Astrocyte (in vitro differentiated cells and primary cell): ENCODE results near the gene LASP1. TPM values are rescaled to one million over a fixed set of nuclear protein-coding genes. Genes with fewer than 3 reads are reported as not detected.
A peak's percentile ranks its signal among the peaks of the same experiment; 100 is the strongest.

Source experiments
- DNase-seq: peaks from one replicate; pipeline ENCODE4 v3.0.0-alpha.2; 2010; ENCODE audit warnings: low read depth
- FAIRE-seq: peaks from 2 replicates; lab custom pipeline; 2011; peaks lifted over from hg19 to GRCh38; lab: Jason Lieb, UNC
- H2AFZ ChIP-seq: 2 replicates; pipeline ENCODE4 v1.6.0; 2012; ENCODE audit warnings: low read depth, low read length, inconsistent platforms
- H3K27ac ChIP-seq: 2 replicates; pipeline ENCODE4 v1.5.1; 2011; ENCODE audit warnings: low read depth, low read length, inconsistent platforms
- H3K27me3 ChIP-seq: 2 replicates; pipeline ENCODE4 v1.6.0; 2011; ENCODE audit warnings: low read length, inconsistent platforms; ENCODE audit not compliant: insufficient read depth
- H3K36me3 ChIP-seq: 2 replicates; pipeline ENCODE4 v1.5.1; 2011; ENCODE audit warnings: low read length, inconsistent platforms; ENCODE audit not compliant: insufficient read depth
- H3K4me1 ChIP-seq: 2 replicates; pipeline ENCODE4 v1.5.1; 2011; ENCODE audit warnings: low read length, inconsistent platforms; ENCODE audit not compliant: insufficient read depth
- H3K4me2 ChIP-seq: 2 replicates; pipeline ENCODE4 v1.6.0; 2012; ENCODE audit warnings: low read length, inconsistent platforms
- H3K4me3 ChIP-seq: 2 replicates; pipeline ENCODE4 v1.5.1; 2011; ENCODE audit warnings: low read depth, mild to moderate bottlenecking, low read length, inconsistent platforms; ENCODE audit not compliant: insufficient read depth
- H3K79me2 ChIP-seq: 2 replicates; pipeline ENCODE4 v1.6.0; 2012; ENCODE audit warnings: mild to moderate bottlenecking, low read length, inconsistent platforms; ENCODE audit not compliant: insufficient read depth
- H3K9ac ChIP-seq: 2 replicates; pipeline ENCODE4 v1.6.0; 2012; ENCODE audit warnings: mild to moderate bottlenecking, low read length, inconsistent platforms
- H3K9me3 ChIP-seq: 2 replicates; pipeline ENCODE4 v1.5.1; 2012; ENCODE audit warnings: low read depth, mild to moderate bottlenecking, low read length, inconsistent platforms; ENCODE audit not compliant: insufficient read depth
- H4K20me1 ChIP-seq: 2 replicates; pipeline ENCODE4 v1.6.0; 2012; ENCODE audit warnings: low read length, inconsistent platforms; ENCODE audit not compliant: insufficient read depth
- H3K27ac Mint-ChIP-seq: one replicate; pipeline ENCODE4 v1.8.0; 2021; ENCODE audit warnings: mild to moderate bottlenecking, mixed read lengths; ENCODE audit not compliant: unreplicated experiment
- H3K27me3 Mint-ChIP-seq: one replicate; pipeline ENCODE4 v1.8.0; 2021; ENCODE audit warnings: low read depth, mixed read lengths; ENCODE audit not compliant: unreplicated experiment
- H3K36me3 Mint-ChIP-seq: one replicate; pipeline ENCODE4 v1.8.0; 2021; ENCODE audit warnings: low read depth, mixed read lengths; ENCODE audit not compliant: unreplicated experiment
- H3K4me1 Mint-ChIP-seq: one replicate; pipeline ENCODE4 v1.8.0; 2021; ENCODE audit warnings: low read depth, mixed read lengths; ENCODE audit not compliant: unreplicated experiment
- H3K4me3 Mint-ChIP-seq: one replicate; pipeline ENCODE4 v1.8.0; 2021; ENCODE audit warnings: mild to moderate bottlenecking, moderate library complexity, mixed read lengths; ENCODE audit not compliant: unreplicated experiment
- H3K9me3 Mint-ChIP-seq: one replicate; pipeline ENCODE4 v1.8.0; 2021; ENCODE audit warnings: mild to moderate bottlenecking, mixed read lengths; ENCODE audit not compliant: unreplicated experiment
- EZH2 ChIP-seq: IDR thresholded peaks from 2 replicates; pipeline ENCODE4 v1.6.1; 2012; ENCODE audit warnings: mild to moderate bottlenecking, low read length, inconsistent platforms; ENCODE audit not compliant: insufficient read depth
- total RNA-seq: library from RNA; stranded (reverse); gene quantifications from 2 replicates; pipeline ENCODE4 v1.2.1, GENCODE V29; 2021
- TF ChIP-seq, protein P1 (sequence below): IDR thresholded peaks from 2 replicates; pipeline ENCODE4 v1.5.1; 2011; ENCODE audit warnings: low read depth, mild to moderate bottlenecking, inconsistent platforms, low read length, moderate library complexity; ENCODE audit not compliant: insufficient read depth

LASP1 gene
- total RNA-seq, 1 donor from 2014 or later = 421 TPM

DNA sequence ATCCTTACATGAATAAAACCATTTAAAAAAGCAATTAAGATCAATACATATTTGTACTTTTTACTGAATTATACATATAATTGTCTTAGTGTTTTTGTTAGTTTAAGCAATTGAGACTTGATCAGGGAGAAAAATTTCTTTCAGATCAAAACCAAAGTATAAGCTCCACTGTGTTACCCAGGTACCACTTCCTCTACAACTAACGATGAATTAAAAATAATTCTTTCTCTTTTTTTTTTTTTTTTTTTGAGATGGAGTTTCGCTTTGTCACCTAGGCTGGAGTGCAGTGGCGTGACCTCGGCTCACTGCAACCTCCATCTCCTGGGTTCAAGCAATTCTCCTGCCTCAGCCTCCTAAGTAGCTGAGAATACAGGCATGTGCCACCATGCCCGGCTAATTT is 90.5 kb downstream of the LASP1 start:
- H3K9ac ChIP-seq = no peak overlapping the region
- Mint-ChIP-seq H3K4me3 (no peak overlapping the region), H3K36me3 (no peaks in the 10 kb centered on the region), H3K9me3 (no peaks in the 10 kb centered on the region), H3K27ac (no peak overlapping the region), H3K4me1 (no peaks in the 10 kb centered on the region), H3K27me3 (no peaks in the 10 kb centered on the region)
- no peaks in the 10 kb centered on the region for H3K27me3 ChIP-seq
- H3K36me3 ChIP-seq = no peaks in the 10 kb centered on the region
- no peaks in the 10 kb centered on the region for H4K20me1 ChIP-seq
- no peak overlapping the region for H3K4me3 ChIP-seq
- H3K4me1 ChIP-seq = peaks cover 7% of the 10 kb centered on the region
- no peak overlapping the region for H2AFZ ChIP-seq
- DNase-seq (no peak), FAIRE-seq (no peak)
- H3K79me2 ChIP-seq = no peaks in the 10 kb centered on the region
- H3K9me3 ChIP-seq = no peaks in the 10 kb centered on the region
- no peak overlapping the region for H3K27ac ChIP-seq
- H3K4me2 ChIP-seq = no peak overlapping the region
- no peak for TF ChIP-seq EZH2
- TF ChIP-seq, protein P1, sequence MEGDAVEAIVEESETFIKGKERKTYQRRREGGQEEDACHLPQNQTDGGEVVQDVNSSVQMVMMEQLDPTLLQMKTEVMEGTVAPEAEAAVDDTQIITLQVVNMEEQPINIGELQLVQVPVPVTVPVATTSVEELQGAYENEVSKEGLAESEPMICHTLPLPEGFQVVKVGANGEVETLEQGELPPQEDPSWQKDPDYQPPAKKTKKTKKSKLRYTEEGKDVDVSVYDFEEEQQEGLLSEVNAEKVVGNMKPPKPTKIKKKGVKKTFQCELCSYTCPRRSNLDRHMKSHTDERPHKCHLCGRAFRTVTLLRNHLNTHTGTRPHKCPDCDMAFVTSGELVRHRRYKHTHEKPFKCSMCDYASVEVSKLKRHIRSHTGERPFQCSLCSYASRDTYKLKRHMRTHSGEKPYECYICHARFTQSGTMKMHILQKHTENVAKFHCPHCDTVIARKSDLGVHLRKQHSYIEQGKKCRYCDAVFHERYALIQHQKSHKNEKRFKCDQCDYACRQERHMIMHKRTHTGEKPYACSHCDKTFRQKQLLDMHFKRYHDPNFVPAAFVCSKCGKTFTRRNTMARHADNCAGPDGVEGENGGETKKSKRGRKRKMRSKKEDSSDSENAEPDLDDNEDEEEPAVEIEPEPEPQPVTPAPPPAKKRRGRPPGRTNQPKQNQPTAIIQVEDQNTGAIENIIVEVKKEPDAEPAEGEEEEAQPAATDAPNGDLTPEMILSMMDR = no peak

DNA sequence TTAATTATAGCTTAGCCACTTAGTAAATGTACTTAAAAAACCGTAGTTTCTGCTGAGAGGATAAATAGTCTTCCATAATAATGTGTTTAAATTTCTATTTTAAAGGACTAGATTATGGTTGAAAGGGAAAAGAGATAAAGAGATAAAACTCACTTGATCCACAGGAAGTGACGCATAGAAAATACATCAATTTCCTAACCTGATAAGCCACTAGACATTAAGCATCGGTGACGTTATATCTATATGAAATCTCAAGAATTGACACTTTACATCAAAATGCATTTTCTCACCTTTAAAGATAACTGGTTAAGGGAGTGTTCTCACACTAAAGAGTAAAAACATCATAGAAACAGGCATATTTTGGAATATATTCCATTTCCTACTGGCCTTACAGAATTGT is 91.6 kb downstream of the LASP1 start:
- no peaks in the 10 kb centered on the region for H3K36me3 Mint-ChIP-seq
- no peak for DNase-seq
- no peak overlapping the region for H2AFZ ChIP-seq
- no peak overlapping the region for H3K27ac Mint-ChIP-seq
- no peak for FAIRE-seq
- H3K4me3 ChIP-seq = no peak overlapping the region
- peaks cover 7% of the 10 kb centered on the region for H3K4me1 ChIP-seq
- no peaks in the 10 kb centered on the region for H3K4me1 Mint-ChIP-seq
- H3K27me3 Mint-ChIP-seq = no peaks in the 10 kb centered on the region
- H3K36me3 ChIP-seq = no peaks in the 10 kb centered on the region
- no peak overlapping the region for H3K4me2 ChIP-seq
- H3K9me3 Mint-ChIP-seq = no peaks in the 10 kb centered on the region
- TF ChIP-seq, protein P1 = no peak
- TF ChIP-seq EZH2 = no peak
- H3K79me2 ChIP-seq = no peaks in the 10 kb centered on the region
- H3K27me3 ChIP-seq = no peaks in the 10 kb centered on the region
- no peaks in the 10 kb centered on the region for H3K9me3 ChIP-seq
- no peaks in the 10 kb centered on the region for H4K20me1 ChIP-seq
- H3K9ac ChIP-seq = no peak overlapping the region
- H3K4me3 Mint-ChIP-seq = no peak overlapping the region
- H3K27ac ChIP-seq = no peak overlapping the region

DNA sequence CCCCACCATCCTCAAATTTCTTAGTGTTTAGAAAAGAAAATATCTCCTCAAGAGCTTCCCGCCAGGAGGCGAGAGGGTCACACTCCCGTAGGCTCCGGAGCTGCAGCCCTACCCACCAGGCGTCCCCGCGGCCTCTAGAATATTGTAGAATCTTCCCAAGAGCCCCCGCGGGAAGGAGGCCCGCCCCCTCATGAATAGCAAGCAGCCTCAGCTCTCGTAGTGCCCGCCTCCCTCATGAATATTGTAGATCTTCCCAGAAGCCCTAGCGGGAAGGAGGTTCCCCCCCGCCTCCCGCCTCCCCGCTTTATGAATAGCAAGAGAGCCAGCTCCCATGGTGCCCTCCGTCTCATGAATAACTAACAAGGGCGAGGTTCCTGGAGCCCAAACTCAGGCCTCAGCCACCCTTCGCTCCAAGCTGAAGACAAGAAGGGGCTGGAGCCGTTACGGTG is 97.5 kb downstream of the LASP1 start, which contains the start of gene FBXO47:
Gene FBXO47 (minus strand): TSS at position 114 of the 449 bp plus-strand sequence. CDS start 4,378 bp downstream, outside the sequence.
- H3K9me3 ChIP-seq = no peaks in the 10 kb centered on the region
- H3K27me3 ChIP-seq = no peaks in the 10 kb centered on the region
- no peaks in the 10 kb centered on the region for H3K36me3 ChIP-seq
- no peaks in the 10 kb centered on the region for H4K20me1 ChIP-seq
- no peak for FAIRE-seq
- H3K4me3 Mint-ChIP-seq = no peak within 1 kb of the TSS
- H3K4me2 ChIP-seq = peak within 1 kb of the TSS; percentile 79
- no peak within 1 kb of the TSS for H3K4me3 ChIP-seq
- peak; percentile 77 for DNase-seq
- peaks cover 6% of the 10 kb centered on the region for H3K27me3 Mint-ChIP-seq
- no peak within 1 kb of the TSS for H3K27ac ChIP-seq
- H2AFZ ChIP-seq = peak within 1 kb of the TSS; percentile 94
- peaks cover 2% of the 10 kb centered on the region for H3K4me1 ChIP-seq
- H3K4me1 Mint-ChIP-seq = no peaks in the 10 kb centered on the region
- H3K9me3 Mint-ChIP-seq = no peaks in the 10 kb centered on the region
- no peaks in the 10 kb centered on the region for H3K36me3 Mint-ChIP-seq
- no peak within 1 kb of the TSS for H3K27ac Mint-ChIP-seq
- TF ChIP-seq, protein P1 = no peak
- TF ChIP-seq EZH2 = no peak
- peak within 1 kb of the TSS; percentile 60 for H3K9ac ChIP-seq
- no peaks in the 10 kb centered on the region for H3K79me2 ChIP-seq
